Measurements from ENCODE around the gene FAM114A2. TPM values are rescaled to one million over a fixed set of nuclear protein-coding genes. Genes with fewer than 3 reads are reported as not detected.

FAM114A2 gene
- total RNA-seq, 1 experiment from 2014 or later = 19.8 TPM

GRCh38 chr5:153985498-153985897, 53.2 kb downstream of the FAM114A2 start:
- TF ChIP-seq ELF1 (IDR thresholded peaks at IDR 0.05; ENCODE audit: borderline replicate concordance, low read depth) (no peak), CEBPB (IDR thresholded peaks at IDR 0.05; ENCODE audit: low read depth) (no peak), ATF3 (IDR thresholded peaks at IDR 0.05) (no peak), POLR2A (IDR thresholded peaks at IDR 0.05; ENCODE audit: borderline replicate concordance, extremely low read depth, insufficient read depth, insufficient read length) (no peak), TCF7L2 (IDR thresholded peaks at IDR 0.05; ENCODE audit: borderline replicate concordance, extremely low read depth, insufficient read depth, insufficient read length) (no peak), EZH2 (IDR thresholded peaks at IDR 0.05) (no peak), POLR2AphosphoS5 (IDR thresholded peaks at IDR 0.05; ENCODE audit: low read depth, low read length) (no peak), RAD21 (IDR thresholded peaks at IDR 0.05; ENCODE audit: low read depth) (no peak), MAX (IDR thresholded peaks at IDR 0.05) (no peak)
- TF ChIP-seq, protein P1, sequence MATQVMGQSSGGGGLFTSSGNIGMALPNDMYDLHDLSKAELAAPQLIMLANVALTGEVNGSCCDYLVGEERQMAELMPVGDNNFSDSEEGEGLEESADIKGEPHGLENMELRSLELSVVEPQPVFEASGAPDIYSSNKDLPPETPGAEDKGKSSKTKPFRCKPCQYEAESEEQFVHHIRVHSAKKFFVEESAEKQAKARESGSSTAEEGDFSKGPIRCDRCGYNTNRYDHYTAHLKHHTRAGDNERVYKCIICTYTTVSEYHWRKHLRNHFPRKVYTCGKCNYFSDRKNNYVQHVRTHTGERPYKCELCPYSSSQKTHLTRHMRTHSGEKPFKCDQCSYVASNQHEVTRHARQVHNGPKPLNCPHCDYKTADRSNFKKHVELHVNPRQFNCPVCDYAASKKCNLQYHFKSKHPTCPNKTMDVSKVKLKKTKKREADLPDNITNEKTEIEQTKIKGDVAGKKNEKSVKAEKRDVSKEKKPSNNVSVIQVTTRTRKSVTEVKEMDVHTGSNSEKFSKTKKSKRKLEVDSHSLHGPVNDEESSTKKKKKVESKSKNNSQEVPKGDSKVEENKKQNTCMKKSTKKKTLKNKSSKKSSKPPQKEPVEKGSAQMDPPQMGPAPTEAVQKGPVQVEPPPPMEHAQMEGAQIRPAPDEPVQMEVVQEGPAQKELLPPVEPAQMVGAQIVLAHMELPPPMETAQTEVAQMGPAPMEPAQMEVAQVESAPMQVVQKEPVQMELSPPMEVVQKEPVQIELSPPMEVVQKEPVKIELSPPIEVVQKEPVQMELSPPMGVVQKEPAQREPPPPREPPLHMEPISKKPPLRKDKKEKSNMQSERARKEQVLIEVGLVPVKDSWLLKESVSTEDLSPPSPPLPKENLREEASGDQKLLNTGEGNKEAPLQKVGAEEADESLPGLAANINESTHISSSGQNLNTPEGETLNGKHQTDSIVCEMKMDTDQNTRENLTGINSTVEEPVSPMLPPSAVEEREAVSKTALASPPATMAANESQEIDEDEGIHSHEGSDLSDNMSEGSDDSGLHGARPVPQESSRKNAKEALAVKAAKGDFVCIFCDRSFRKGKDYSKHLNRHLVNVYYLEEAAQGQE (IDR thresholded peaks at IDR 0.05; ENCODE audit: low read depth) = no peak
- intact Hi-C loops (cut with micrococcal nuclease) = no loop called here
- BruUV-seq (replicated peaks) = no TSS peak
- Histone ChIP-seq H3K27ac (ENCODE audit: low read depth, low read length) (no peak overlapping the region), H3K4me2 (ENCODE audit: low read length) (no peak overlapping the region), H3K36me3 (ENCODE audit: control insufficient read depth in 1 of 2, insufficient read depth in 2 of 2, low read length in 2 of 2) (no peaks in the 10 kb centered on the region), H2AFZ (ENCODE audit: low read depth, low read length, poor library complexity, severe bottlenecking) (no peak overlapping the region), H3K4me3 (replicated peaks in 1 of 2; ENCODE audit: low read depth in 1 of 2, low read length in 2 of 2) (no peak overlapping the region), H3K79me2 (ENCODE audit: insufficient read depth, low read length) (no peaks in the 10 kb centered on the region), H3K27me3 (ENCODE audit: insufficient read depth, low read length) (no peaks in the 10 kb centered on the region), H3K4me1 (ENCODE audit: control insufficient read depth in 1 of 2, insufficient read depth in 2 of 2, low read length in 2 of 2) (no peaks in the 10 kb centered on the region), H3K9ac (ENCODE audit: low read length) (no peak overlapping the region), H3K9me2 (ENCODE audit: insufficient read depth) (no peaks in the 10 kb centered on the region), H3K9me3 (ENCODE audit: control insufficient read depth in 1 of 2, insufficient read depth in 1 of 2, low read depth in 1 of 2, low read length in 2 of 2) (no peaks in the 10 kb centered on the region), H4K20me1 (ENCODE audit: insufficient read depth) (no peaks in the 10 kb centered on the region)
- RAD21 ChIA-PET (ENCODE audit: low non-redundant PET in 1 of 2, low total read pairs in 2 of 2, uncharacterized antibody in 2 of 2, unreplicated experiment in 2 of 2) = no interaction called here
- CTCF ChIA-PET = no interaction called here
- DNase-seq (ENCODE audit: low read depth, low spot score) (no peak), ATAC-seq (no peak)
- POLR2A ChIA-PET = no interaction called here
